Stimulated activated naive CD4-positive, alpha-beta T cell (primary cell): Measurements from ENCODE around the gene PRKCD.

ENCODE experiments used
- DNase-seq, 6 experiments: peaks; one replicate each; lab custom pipeline; 2025; lab: John Stamatoyannopoulos, UW

The PRKCD gene

GRCh38 chr3:53160660-53161449 lies at the start of gene PRKCD:
PRKCD (plus strand) TSS chr3:53161209; CDS start chr3:53178423, 17,214 bp downstream.
- peak; percentile 56 to 84 (median 80) for DNase-seq

GRCh38 chr3:53111822-53112221 lies 49.2 kb upstream of the PRKCD start:
- no peak for DNase-seq

- DNase-seq = no peak
Measured at GRCh38 chr3:53113293-53114010, 47.6 kb upstream of the PRKCD start.

GRCh38 chr3:53114011-53114400 lies 47.0 kb upstream of the PRKCD start:
- peak; percentile 48 to 88 (median 70) for DNase-seq

GRCh38 chr3:53114412-53115074 lies 46.5 kb upstream of the PRKCD start:
- no peak for DNase-seq

- DNase-seq = no peak
Measured at GRCh38 chr3:53116956-53117355, 44.1 kb upstream of the PRKCD start.

GRCh38 chr3:53120336-53120735 lies 40.7 kb upstream of the PRKCD start:
- no peak for DNase-seq

GRCh38 chr3:53122255-53122932 lies 38.6 kb upstream of the PRKCD start:
- no peak for DNase-seq

- DNase-seq = no peak
Measured at GRCh38 chr3:53122933-53123305, 38.1 kb upstream of the PRKCD start.

GRCh38 chr3:53123510-53123909 lies 37.5 kb upstream of the PRKCD start:
- DNase-seq = no peak

GRCh38 chr3:53123953-53124352 lies 37.1 kb upstream of the PRKCD start:
- DNase-seq = no peak

- DNase-seq = no peak
Measured at GRCh38 chr3:53126601-53127000, 34.4 kb upstream of the PRKCD start.

GRCh38 chr3:53129344-53129743 lies 31.7 kb upstream of the PRKCD start:
- DNase-seq = peak in 1 of 6 experiments; percentile 20

GRCh38 chr3:53130179-53131061 lies 30.6 kb upstream of the PRKCD start, which contains the start of gene RFT1:
RFT1 (minus strand) TSS chr3:53130435; CDS start chr3:53130400, 35 bp downstream.
- DNase-seq = peak; percentile 93 to 97 (median 96)

- no peak for DNase-seq
Measured at GRCh38 chr3:53131096-53131495, 29.9 kb upstream of the PRKCD start.

GRCh38 chr3:53132347-53132746 lies 28.7 kb upstream of the PRKCD start:
- DNase-seq = no peak

- peak in 5 of 6 experiments; percentile 10 to 37 (median 31) for DNase-seq
Measured at GRCh38 chr3:53134631-53135232, 26.3 kb upstream of the PRKCD start.

GRCh38 chr3:53137221-53137620 lies 23.8 kb upstream of the PRKCD start:
- DNase-seq = no peak

GRCh38 chr3:53137835-53138446 lies 23.1 kb upstream of the PRKCD start:
- no peak for DNase-seq
